Progenitor cell of endocrine pancreas (in vitro differentiated cells): ENCODE measurements around the gene SPSB4. TPM values are rescaled to one million over a fixed set of nuclear protein-coding genes. Genes with fewer than 3 reads are reported as not detected.

Source experiments
- DNase-seq: peaks from one replicate; pipeline ENCODE4 v3.0.0; 2021; ENCODE audit warnings: low spot score; ENCODE audit not compliant: unreplicated experiment
- H3K27ac Mint-ChIP-seq: 2 replicates; pipeline ENCODE4 v1.8.0; 2021; ENCODE audit warnings: mild to moderate bottlenecking, moderate library complexity, mixed read lengths
- H3K27me3 Mint-ChIP-seq: 2 replicates; pipeline ENCODE4 v1.8.0; 2021; ENCODE audit warnings: mixed read lengths
- H3K36me3 Mint-ChIP-seq: 2 replicates; pipeline ENCODE4 v1.8.0; 2022; ENCODE audit warnings: mixed read lengths; ENCODE audit not compliant: insufficient read depth
- H3K4me1 Mint-ChIP-seq: 2 replicates; pipeline ENCODE4 v1.8.0; 2021; ENCODE audit warnings: low read depth, mixed read lengths
- H3K4me3 Mint-ChIP-seq: 2 replicates; pipeline ENCODE4 v1.8.0; 2021; ENCODE audit warnings: low read depth, mild to moderate bottlenecking, moderate library complexity, mixed read lengths
- H3K9me3 Mint-ChIP-seq: 2 replicates; pipeline ENCODE4 v1.8.0; 2021; ENCODE audit warnings: low read depth, mixed read lengths
- CTCF ChIP-seq: fragments of 200-600 bp; sonication (generic); IDR thresholded peaks from one replicate; pipeline ENCODE4 v1.5.0; 2021; ENCODE audit warnings: antibody characterized with exemption, mild to moderate bottlenecking; ENCODE audit not compliant: unreplicated experiment
- total RNA-seq: library from RNA; stranded (reverse); gene quantifications from 2 replicates; pipeline ENCODE4 v1.2.1, GENCODE V29; 2021

Gene SPSB4
- total RNA-seq, 1 donor from 2014 or later, result 9.5 TPM

GRCh38 chr3:141093397-141093796, 42.2 kb downstream of the SPSB4 start:
- no peak overlapping the region for H3K4me3 Mint-ChIP-seq
- TF ChIP-seq CTCF, result no peak
- peaks cover 11% of the 10 kb centered on the region for H3K4me1 Mint-ChIP-seq
- H3K36me3 Mint-ChIP-seq, result no peaks in the 10 kb centered on the region
- H3K9me3 Mint-ChIP-seq, result no peaks in the 10 kb centered on the region
- H3K27ac Mint-ChIP-seq, result no peak overlapping the region
- DNase-seq, result no peak
- no peaks in the 10 kb centered on the region for H3K27me3 Mint-ChIP-seq

DNA sequence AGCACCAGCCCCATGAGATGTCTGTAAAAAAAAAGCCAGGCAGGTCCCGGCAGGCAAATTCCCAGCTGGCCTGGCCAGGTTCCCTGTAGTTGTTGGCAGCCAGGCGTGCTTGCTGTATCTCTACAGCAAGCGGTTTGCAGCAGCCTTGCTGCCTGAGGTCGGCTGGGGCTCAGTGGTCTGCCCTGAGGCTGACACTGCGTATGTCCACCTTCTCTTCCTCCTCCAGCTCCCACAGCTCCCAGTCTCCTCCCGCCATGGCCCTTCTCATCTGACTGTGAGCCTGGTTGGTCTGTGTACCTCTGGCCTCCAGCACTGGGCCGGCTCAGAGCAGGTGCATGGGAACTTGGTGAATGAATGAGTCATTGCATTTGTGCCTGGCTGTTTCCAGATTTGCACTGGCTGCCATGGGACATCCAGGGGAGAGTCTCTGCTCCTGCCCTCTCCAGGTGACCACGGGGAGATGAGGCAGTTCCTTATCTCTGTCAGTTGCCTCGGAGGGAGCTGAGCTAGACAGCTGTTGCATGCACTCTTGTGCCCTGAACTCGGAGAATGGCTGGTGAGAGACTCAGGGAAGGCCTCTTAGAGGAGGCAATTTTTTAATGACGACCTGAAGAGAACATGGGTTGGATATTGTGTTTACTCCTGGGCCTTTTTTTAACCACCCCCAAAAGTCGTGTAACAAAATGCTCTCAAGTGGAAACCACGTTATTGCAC, 43.0 kb downstream of the SPSB4 start:
- no peak overlapping the region for H3K4me3 Mint-ChIP-seq
- TF ChIP-seq CTCF, result no peak
- H3K36me3 Mint-ChIP-seq, result no peaks in the 10 kb centered on the region
- H3K27me3 Mint-ChIP-seq, result no peaks in the 10 kb centered on the region
- no peak overlapping the region for H3K27ac Mint-ChIP-seq
- H3K4me1 Mint-ChIP-seq, result peaks cover 11% of the 10 kb centered on the region
- no peak for DNase-seq
- H3K9me3 Mint-ChIP-seq, result peaks cover 4% of the 10 kb centered on the region

- no peak overlapping the region for H3K4me3 Mint-ChIP-seq
- peaks cover 2% of the 10 kb centered on the region for H3K36me3 Mint-ChIP-seq
- H3K9me3 Mint-ChIP-seq, result peaks cover 4% of the 10 kb centered on the region
- TF ChIP-seq CTCF, result no peak
- no peak overlapping the region for H3K27ac Mint-ChIP-seq
- peaks cover 6% of the 10 kb centered on the region for H3K4me1 Mint-ChIP-seq
- no peaks in the 10 kb centered on the region for H3K27me3 Mint-ChIP-seq
- no peak for DNase-seq
Measured at GRCh38 chr3:141094790-141095545, 43.8 kb downstream of the SPSB4 start.

- Mint-ChIP-seq H3K27me3 (no peaks in the 10 kb centered on the region), H3K9me3 (peaks cover 4% of the 10 kb centered on the region), H3K36me3 (peaks cover 5% of the 10 kb centered on the region), H3K4me3 (no peak overlapping the region), H3K4me1 (peaks cover 6% of the 10 kb centered on the region), H3K27ac (no peak overlapping the region)
- DNase-seq, result no peak
- no peak for TF ChIP-seq CTCF
Measured at GRCh38 chr3:141095546-141095937, 44.4 kb downstream of the SPSB4 start.

- DNase-seq, result no peak
- Mint-ChIP-seq H3K36me3 (peaks cover 5% of the 10 kb centered on the region), H3K4me1 (peaks cover 6% of the 10 kb centered on the region), H3K9me3 (peaks cover 4% of the 10 kb centered on the region), H3K27ac (no peak overlapping the region), H3K27me3 (no peaks in the 10 kb centered on the region), H3K4me3 (no peak overlapping the region)
- no peak for TF ChIP-seq CTCF
Measured at GRCh38 chr3:141096164-141096563, 45.0 kb downstream of the SPSB4 start.
